Measurements from ENCODE around the gene ZNF438.

The ZNF438 gene

GRCh38 chr10:30862486-30862885, 169.2 kb downstream of the ZNF438 start:
- no peak for DNase-seq (ENCODE audit: low read depth)
- no peak for TF ChIP-seq CTCF (conservative IDR thresholded peaks at IDR 0.05; ENCODE audit: low read depth, low read length)
- H3K4me3 ChIP-seq (ENCODE audit: low read length), result no peak overlapping the region

- no peak overlapping the region for H3K4me3 ChIP-seq (ENCODE audit: low read length)
- DNase-seq (ENCODE audit: low read depth), result no peak
Measured at GRCh38 chr10:30861976-30862375, 169.7 kb downstream of the ZNF438 start.

GRCh38 chr10:30861221-30861620, 170.4 kb downstream of the ZNF438 start:
- no peak for TF ChIP-seq CTCF (conservative IDR thresholded peaks at IDR 0.05; ENCODE audit: low read depth, low read length)
- H3K4me3 ChIP-seq (ENCODE audit: low read length), result no peak overlapping the region
- DNase-seq (ENCODE audit: low read depth), result no peak

More at GRCh38 chr10:30861976-30862375, 169.7 kb downstream of the ZNF438 start:
- no peak for TF ChIP-seq CTCF (conservative IDR thresholded peaks at IDR 0.05; ENCODE audit: low read depth, low read length)

GRCh38 chr10:30858499-30858898, 173.2 kb downstream of the ZNF438 start:
- DNase-seq (ENCODE audit: low read depth), result no peak
- TF ChIP-seq CTCF (conservative IDR thresholded peaks at IDR 0.05; ENCODE audit: low read depth, low read length), result no peak
- H3K4me3 ChIP-seq (ENCODE audit: low read length), result no peak overlapping the region

GRCh38 chr10:30857803-30858202, 173.9 kb downstream of the ZNF438 start:
- TF ChIP-seq CTCF (conservative IDR thresholded peaks at IDR 0.05; ENCODE audit: low read depth, low read length), result no peak
- no peak for DNase-seq (ENCODE audit: low read depth)

GRCh38 chr10:30855131-30855530, 176.5 kb downstream of the ZNF438 start:
- no peak overlapping the region for H3K4me3 ChIP-seq (ENCODE audit: low read length)
- DNase-seq (ENCODE audit: low read depth), result no peak
- TF ChIP-seq CTCF (conservative IDR thresholded peaks at IDR 0.05; ENCODE audit: low read depth, low read length), result no peak

More at GRCh38 chr10:30857803-30858202, 173.9 kb downstream of the ZNF438 start:
- no peak overlapping the region for H3K4me3 ChIP-seq (ENCODE audit: low read length)

- DNase-seq (ENCODE audit: low read depth), result no peak
- TF ChIP-seq CTCF (conservative IDR thresholded peaks at IDR 0.05; ENCODE audit: low read depth, low read length), result no peak
- no peak overlapping the region for H3K4me3 ChIP-seq (ENCODE audit: low read length)
Measured at GRCh38 chr10:30854656-30855055, 177.0 kb downstream of the ZNF438 start.
